Calu3 (cell line): ENCODE data around the gene OR6C74. TPM values are rescaled to one million over a fixed set of nuclear protein-coding genes. Genes with fewer than 3 reads are reported as not detected.

ENCODE experiments used
- BruUV-seq: library from RNA; stranded (reverse); fragments of 400-500 nt; replicated peaks from 2 replicates; lab custom pipeline; 2021; lab: Mats Ljungman, UMichigan
- CTCF ChIA-PET: fragments of 300-600 bp; sonication (Branson Sonifier 250); formaldehyde crosslinking; loops from one replicate; lab custom pipeline; 2022; ENCODE audit warnings: antibody characterized with exemption; lab: Charles Lee
- DNase-seq: peaks from one replicate; pipeline ENCODE4 v3.0.0; 2022
- H3K27ac Mint-ChIP-seq: one replicate; pipeline ENCODE4 v1.8.0; 2022; ENCODE audit warnings: mixed read lengths; ENCODE audit not compliant: unreplicated experiment
- H3K27me3 Mint-ChIP-seq: one replicate; pipeline ENCODE4 v1.8.0; 2022; ENCODE audit warnings: mixed read lengths; ENCODE audit not compliant: unreplicated experiment
- H3K36me3 Mint-ChIP-seq: one replicate; pipeline ENCODE4 v1.8.0; 2022; ENCODE audit warnings: mild to moderate bottlenecking, moderate library complexity, mixed read lengths; ENCODE audit not compliant: insufficient read depth, unreplicated experiment
- H3K4me1 Mint-ChIP-seq: one replicate; pipeline ENCODE4 v1.8.0; 2022; ENCODE audit warnings: mild to moderate bottlenecking, low read depth, mixed read lengths; ENCODE audit not compliant: unreplicated experiment
- H3K4me3 Mint-ChIP-seq: one replicate; pipeline ENCODE4 v1.8.0; 2022; ENCODE audit warnings: mild to moderate bottlenecking, low read depth, moderate library complexity, mixed read lengths; ENCODE audit not compliant: unreplicated experiment
- H3K9me3 Mint-ChIP-seq: one replicate; pipeline ENCODE4 v1.8.0; 2022; ENCODE audit warnings: low read depth, mixed read lengths; ENCODE audit not compliant: unreplicated experiment
- CTCF ChIP-seq: fragments of 200-600 bp; IDR thresholded peaks from one replicate; pipeline ENCODE4 v1.8.0; 2022; ENCODE audit warnings: antibody characterized with exemption; ENCODE audit not compliant: unreplicated experiment
- intact Hi-C: fragments of 100-400 bp; cut with micrococcal nuclease; formaldehyde crosslinking; loops from one replicate; pipeline ENCODE4 v1.10.0; 2022; ENCODE audit not compliant: unreplicated experiment
- total RNA-seq: library from RNA; stranded (reverse); gene quantifications from 2 replicates; pipeline ENCODE4 v1.2.3, GENCODE V29; 2022

The OR6C74 gene
- total RNA-seq, 1 experiment from 2014 or later: not detected

- Mint-ChIP-seq H3K36me3 (no peaks in the 10 kb centered on the region), H3K4me1 (no peaks in the 10 kb centered on the region), H3K9me3 (peaks cover 3% of the 10 kb centered on the region), H3K27me3 (peaks cover 8% of the 10 kb centered on the region), H3K27ac (no peak overlapping the region), H3K4me3 (no peak overlapping the region)
- BruUV-seq: no TSS peak
- CTCF ChIA-PET: no interaction called here
- intact Hi-C loops: no loop called here
- no peak for DNase-seq
- TF ChIP-seq CTCF: no peak
Observed at GRCh38 chr12:55258303-55258702, 13.9 kb downstream of the OR6C74 start.

- no peaks in the 10 kb centered on the region for H3K36me3 Mint-ChIP-seq
- H3K4me1 Mint-ChIP-seq: no peaks in the 10 kb centered on the region
- H3K9me3 Mint-ChIP-seq: no peaks in the 10 kb centered on the region
- H3K27me3 Mint-ChIP-seq: peaks cover 15% of the 10 kb centered on the region
- TF ChIP-seq CTCF: no peak
- no peak for DNase-seq
- intact Hi-C loops: no loop called here
- no peak overlapping the region for H3K27ac Mint-ChIP-seq
- H3K4me3 Mint-ChIP-seq: no peak overlapping the region
- BruUV-seq: no TSS peak
- CTCF ChIA-PET: no interaction called here
Observed at GRCh38 chr12:55280991-55281390, 36.6 kb downstream of the OR6C74 start.

- Mint-ChIP-seq H3K9me3 (no peaks in the 10 kb centered on the region), H3K27ac (no peak overlapping the region), H3K27me3 (peaks cover 13% of the 10 kb centered on the region), H3K4me3 (no peak overlapping the region), H3K36me3 (no peaks in the 10 kb centered on the region), H3K4me1 (no peaks in the 10 kb centered on the region)
- no TSS peak for BruUV-seq
- intact Hi-C loops: no loop called here
- TF ChIP-seq CTCF: no peak
- CTCF ChIA-PET: no interaction called here
- DNase-seq: no peak
Observed at GRCh38 chr12:55289999-55290398, 45.6 kb downstream of the OR6C74 start.

Other genes starting within 250 kb of the OR6C74 start
- gene NEUROD4, start 224.6 kb upstream of the OR6C74 start, total RNA-seq: not detected in 2 replicates
- not detected in 2 replicates for gene OR9K2, start 118.2 kb upstream of the OR6C74 start, total RNA-seq
- gene OR10A7, start 23.6 kb upstream of the OR6C74 start, total RNA-seq: not detected in 2 replicates
- gene OR6C6, start 52.0 kb downstream of the OR6C74 start, total RNA-seq: not detected in 2 replicates
- not detected in 2 replicates for gene OR6C1, start 69.7 kb downstream of the OR6C74 start, total RNA-seq
- not detected in 2 replicates for gene OR6C3, start 86.1 kb downstream of the OR6C74 start, total RNA-seq
- gene OR6C75, start 118.4 kb downstream of the OR6C74 start, total RNA-seq: not detected in 2 replicates
- gene OR6C65, start 155.9 kb downstream of the OR6C74 start, total RNA-seq: not detected in 2 replicates
- gene OR6C76, start 181.6 kb downstream of the OR6C74 start, total RNA-seq: not detected in 2 replicates
- gene OR6C2, start 199.5 kb downstream of the OR6C74 start, total RNA-seq: not detected in 2 replicates
- not detected in 2 replicates for gene OR6C70, start 225.5 kb downstream of the OR6C74 start, total RNA-seq
- not detected in 2 replicates for gene OR6C68, start 247.8 kb downstream of the OR6C74 start, total RNA-seq